IMR-90 (cell line): Measurements from ENCODE around the gene SEPTIN3. TPM values are rescaled to one million over a fixed set of nuclear protein-coding genes. Genes with fewer than 3 reads are reported as not detected.

Source experiments
- CHD1 ChIP-seq: IDR thresholded peaks from 2 replicates; pipeline ENCODE4 v1.6.1; 2012; ENCODE audit warnings: low read depth, low read length, improper control_type of control experiment
- MAZ ChIP-seq: IDR thresholded peaks from 2 replicates; pipeline ENCODE4 v1.6.1; 2012; ENCODE audit warnings: low read depth, mild to moderate bottlenecking, low read length, improper control_type of control experiment, moderate library complexity, borderline replicate concordance
- polyA plus RNA-seq, 3 experiments: library from polyadenylated mRNA; depleted of rRNA; stranded (reverse); fragments of >200 nt; gene quantifications; 2 replicates each; pipeline ENCODE4 v1.2.3, GENCODE V29; 2012; ENCODE audit warnings: low replicate concordance in 1 of 3
- total RNA-seq: library from RNA; depleted of rRNA; stranded (reverse); fragments of >200 nt; gene quantifications from 2 replicates; pipeline ENCODE4 v1.2.3, GENCODE V29; 2012

SEPTIN3 gene
- total and polyA plus RNA-seq, 2 of the 4 experiments (the other 2 are of a cell fraction), result 0.15 to 0.18 TPM

GRCh38 chr22:41939981-41940831 lies 29.0 kb upstream of the SEPTIN3 start (continued):
- TF ChIP-seq MAZ (no peak), CHD1 (no peak)
